Activated CD4-positive, alpha-beta T cell treated with anti-CD3 and anti-CD28 coated beads for 36 hours (primary cell): Measurements from ENCODE around the gene NFYA. TPM values are rescaled to one million over a fixed set of nuclear protein-coding genes. Genes with fewer than 3 reads are reported as not detected.

Experiments used
- ATAC-seq: fragments of 200-7000 bp; cut with Tn5 transposase; one replicate; pipeline ENCODE4 v1.10.0; 2021; ENCODE audit warnings: mild to moderate bottlenecking, moderate library complexity
- CTCF ChIA-PET: fragments of 350-600 bp; sonication (Branson Sonifier 250); formaldehyde crosslinking; loops from one replicate; lab custom pipeline; 2021; ENCODE audit warnings: antibody characterized with exemption; lab: Charles Lee
- POLR2A ChIA-PET: fragments of 350-600 bp; sonication (Branson Sonifier 250); formaldehyde crosslinking; loops from one replicate; lab custom pipeline; 2021; ENCODE audit warnings: antibody characterized with exemption, inconsistent platforms; lab: Charles Lee
- DNase-seq: peaks from one replicate; pipeline ENCODE4 v3.0.0-alpha.2; 2020
- H3K27ac Mint-ChIP-seq: one replicate; pipeline ENCODE4 v1.8.0; 2021; ENCODE audit warnings: mixed read lengths
- H3K27me3 Mint-ChIP-seq: one replicate; pipeline ENCODE4 v1.8.0; 2021; ENCODE audit warnings: mixed read lengths
- H3K36me3 Mint-ChIP-seq: one replicate; pipeline ENCODE4 v1.8.0; 2021; ENCODE audit warnings: low read depth, mixed read lengths
- H3K4me1 Mint-ChIP-seq: one replicate; pipeline ENCODE4 v1.8.0; 2021; ENCODE audit warnings: mixed read lengths
- H3K4me3 Mint-ChIP-seq: one replicate; pipeline ENCODE4 v1.8.0; 2021; ENCODE audit warnings: mild to moderate bottlenecking, moderate library complexity, mixed read lengths
- H3K9me3 Mint-ChIP-seq: one replicate; pipeline ENCODE4 v1.8.0; 2021; ENCODE audit warnings: low read depth, mixed read lengths
- intact Hi-C, 2 experiments: fragments of 100-400 bp; cut with DNase I in 1 of 2; cut with micrococcal nuclease in 1 of 2; formaldehyde crosslinking; loops; one replicate each; pipeline versions ENCODE4 v1.14.2 to v1.15.1; 2022 to 2024; cut with DNase I, micrococcal nuclease
- total RNA-seq, 2 experiments: library from RNA; stranded (reverse); gene quantifications; one replicate each; pipeline ENCODE4 v1.2.3, GENCODE V29; 2021

Gene NFYA
- total RNA-seq, 2 experiments from 2014 or later: 31.5 to 38.2 TPM

- DNase-seq: no peak
- ChIA-PET CTCF (interaction anchor here (1.1 kb wide), 1 partner anchor 16 kb away, joined by 4 read pairs; no protein-coding TSS in a partner anchor), POLR2A (no interaction called here)
- no peak for ATAC-seq
- Mint-ChIP-seq H3K36me3 (peaks cover 13% of the 10 kb centered on the region), H3K27ac (no peak overlapping the region), H3K9me3 (no peaks in the 10 kb centered on the region), H3K4me3 (no peak overlapping the region), H3K4me1 (peaks cover 11% of the 10 kb centered on the region), H3K27me3 (no peaks in the 10 kb centered on the region)
- intact Hi-C loops: no loop called here
These were observed 25.5 kb upstream of the NFYA start for GRCh38 chr6:41047306-41047705.

- ChIA-PET POLR2A (no interaction called here), CTCF (interaction anchor here (1.9 kb wide), 1 partner anchor 8 kb away, joined by 9 read pairs; the partner anchor contains the start of gene UNC5CL)
- intact Hi-C loops: no loop called here
- H3K9me3 Mint-ChIP-seq: no peaks in the 10 kb centered on the region
- H3K4me1 Mint-ChIP-seq: peaks cover 17% of the 10 kb centered on the region
- DNase-seq: no peak
- H3K4me3 Mint-ChIP-seq: no peak overlapping the region
- no peak overlapping the region for H3K27ac Mint-ChIP-seq
- H3K27me3 Mint-ChIP-seq: no peaks in the 10 kb centered on the region
- peaks cover 13% of the 10 kb centered on the region for H3K36me3 Mint-ChIP-seq
- no peak for ATAC-seq
These were observed 24.7 kb upstream of the NFYA start for GRCh38 chr6:41047745-41048732.

GRCh38 chr6:41049521-41049920, 23.3 kb upstream of the NFYA start:
- POLR2A ChIA-PET: interaction anchor here (0.6 kb wide), 1 partner anchor 36 kb away, joined by 11 read pairs; no protein-coding TSS in a partner anchor
- peaks cover 17% of the 10 kb centered on the region for H3K4me1 Mint-ChIP-seq
- no peak overlapping the region for H3K4me3 Mint-ChIP-seq
- H3K36me3 Mint-ChIP-seq: peaks cover 13% of the 10 kb centered on the region
- intact Hi-C loops: no loop called here
- H3K27ac Mint-ChIP-seq: no peak overlapping the region
- H3K27me3 Mint-ChIP-seq: no peaks in the 10 kb centered on the region
- DNase-seq (no peak), ATAC-seq (no peak)
- no peaks in the 10 kb centered on the region for H3K9me3 Mint-ChIP-seq
- CTCF ChIA-PET: interaction anchor here (1.6 to 1.9 kb wide), 2 partner anchors 10 to 18 kb away, joined by 5 to 9 read pairs; partner anchors contain the start of gene UNC5CL

- CTCF ChIA-PET: interaction anchor here (1.6 to 1.9 kb wide), 2 partner anchors 10 to 18 kb away, joined by 5 to 9 read pairs; partner anchors contain the start of gene UNC5CL
- Mint-ChIP-seq H3K27ac (no peak overlapping the region), H3K9me3 (no peaks in the 10 kb centered on the region), H3K4me3 (no peak overlapping the region), H3K36me3 (peaks cover 13% of the 10 kb centered on the region), H3K4me1 (peaks cover 17% of the 10 kb centered on the region), H3K27me3 (no peaks in the 10 kb centered on the region)
- DNase-seq (no peak), ATAC-seq (no peak)
- POLR2A ChIA-PET: no interaction called here
- intact Hi-C loops: no loop called here
These were observed 22.8 kb upstream of the NFYA start for GRCh38 chr6:41049955-41050354.

GRCh38 chr6:41050536-41050935, 22.2 kb upstream of the NFYA start:
- H3K4me1 Mint-ChIP-seq: peaks cover 17% of the 10 kb centered on the region

GRCh38 chr6:41051873-41052272, 20.9 kb upstream of the NFYA start:
- no peak for DNase-seq

More at GRCh38 chr6:41050536-41050935, 22.2 kb upstream of the NFYA start:
- ChIA-PET POLR2A (no interaction called here), CTCF (no interaction called here)
- DNase-seq (no peak), ATAC-seq (no peak)
- intact Hi-C loops: no loop called here
- Mint-ChIP-seq H3K27me3 (no peaks in the 10 kb centered on the region), H3K36me3 (peaks cover 13% of the 10 kb centered on the region), H3K27ac (no peak overlapping the region), H3K9me3 (no peaks in the 10 kb centered on the region), H3K4me3 (no peak overlapping the region)

GRCh38 chr6:41053041-41053440, 19.7 kb upstream of the NFYA start, which contains the start of gene APOBEC2:
APOBEC2 (plus strand) TSS chr6:41053202; CDS start chr6:41053348, 146 bp downstream.
- peak within 1 kb of the TSS; percentile 70 for H3K27ac Mint-ChIP-seq
- peaks cover 23% of the 10 kb centered on the region for H3K36me3 Mint-ChIP-seq

More at GRCh38 chr6:41051873-41052272, 20.9 kb upstream of the NFYA start:
- H3K36me3 Mint-ChIP-seq: peaks cover 21% of the 10 kb centered on the region
- no peaks in the 10 kb centered on the region for H3K27me3 Mint-ChIP-seq
- intact Hi-C loops: no loop called here
- CTCF ChIA-PET: interaction anchor here (1.0 to 1.7 kb wide), 2 partner anchors 12 to 24 kb away, joined by 3 to 9 read pairs; partner anchors contain the start of gene UNC5CL
- peak; percentile 60 for ATAC-seq
- H3K27ac Mint-ChIP-seq: peak overlapping the region; percentile 70
- no peak overlapping the region for H3K4me3 Mint-ChIP-seq
- POLR2A ChIA-PET: no interaction called here
- peaks cover 17% of the 10 kb centered on the region for H3K4me1 Mint-ChIP-seq
- H3K9me3 Mint-ChIP-seq: no peaks in the 10 kb centered on the region

GRCh38 chr6:41054511-41054910, 18.3 kb upstream of the NFYA start:
- POLR2A ChIA-PET: no interaction called here
- H3K4me3 Mint-ChIP-seq: no peak overlapping the region

More at GRCh38 chr6:41053041-41053440, 19.7 kb upstream of the NFYA start, which contains the start of gene APOBEC2:
- H3K4me1 Mint-ChIP-seq: peaks cover 17% of the 10 kb centered on the region
- CTCF ChIA-PET: interaction anchor here (0.8 to 1.7 kb wide), 3 partner anchors 13 to 25 kb away, joined by 3 to 9 read pairs (median 3); partner anchors contain the start of gene UNC5CL
- ATAC-seq: no peak
- H3K4me3 Mint-ChIP-seq: no peak within 1 kb of the TSS
- intact Hi-C loops: no loop called here
- no peaks in the 10 kb centered on the region for H3K27me3 Mint-ChIP-seq
- no peaks in the 10 kb centered on the region for H3K9me3 Mint-ChIP-seq
- POLR2A ChIA-PET: interaction anchor here (0.6 kb wide), 1 partner anchor 143 kb away, joined by 4 read pairs; no protein-coding TSS in a partner anchor
- DNase-seq: no peak

GRCh38 chr6:41055149-41055548, 17.6 kb upstream of the NFYA start:
- ChIA-PET CTCF (interaction anchor here (2.7 to 3.0 kb wide), 2 partner anchors 14 to 16 kb away, joined by 13 to 17 read pairs; partner anchors contain the start of gene UNC5CL), POLR2A (no interaction called here)
- no peak overlapping the region for H3K27ac Mint-ChIP-seq

More at GRCh38 chr6:41054511-41054910, 18.3 kb upstream of the NFYA start:
- H3K4me1 Mint-ChIP-seq: peaks cover 17% of the 10 kb centered on the region
- no peak for ATAC-seq
- no peaks in the 10 kb centered on the region for H3K27me3 Mint-ChIP-seq
- intact Hi-C loops: no loop called here
- no peak overlapping the region for H3K27ac Mint-ChIP-seq
- CTCF ChIA-PET: interaction anchor here (3.0 kb wide), 1 partner anchor 15 kb away, joined by 13 read pairs; the partner anchor contains the start of gene UNC5CL
- peaks cover 23% of the 10 kb centered on the region for H3K36me3 Mint-ChIP-seq
- DNase-seq: no peak
- H3K9me3 Mint-ChIP-seq: no peaks in the 10 kb centered on the region

GRCh38 chr6:41056768-41057490, 15.8 kb upstream of the NFYA start:
- no peaks in the 10 kb centered on the region for H3K27me3 Mint-ChIP-seq
- CTCF ChIA-PET: interaction anchor here (0.6 to 3.0 kb wide), 5 partner anchors 12 to 935 kb away, joined by 3 to 17 read pairs (median 8); partner anchors contain the start of gene UNC5CL
- intact Hi-C loops: no loop called here
- H3K36me3 Mint-ChIP-seq: peaks cover 14% of the 10 kb centered on the region
- H3K9me3 Mint-ChIP-seq: no peaks in the 10 kb centered on the region
- DNase-seq (no peak), ATAC-seq (no peak)
- POLR2A ChIA-PET: no interaction called here
- H3K27ac Mint-ChIP-seq: no peak overlapping the region
- H3K4me3 Mint-ChIP-seq: no peak overlapping the region
- H3K4me1 Mint-ChIP-seq: peaks cover 9% of the 10 kb centered on the region

More at GRCh38 chr6:41055149-41055548, 17.6 kb upstream of the NFYA start:
- DNase-seq (no peak), ATAC-seq (no peak)
- no peaks in the 10 kb centered on the region for H3K27me3 Mint-ChIP-seq
- intact Hi-C loops: no loop called here
- H3K4me1 Mint-ChIP-seq: peaks cover 17% of the 10 kb centered on the region
- H3K36me3 Mint-ChIP-seq: peaks cover 20% of the 10 kb centered on the region
- no peak overlapping the region for H3K4me3 Mint-ChIP-seq
- H3K9me3 Mint-ChIP-seq: no peaks in the 10 kb centered on the region
